A673 (cell line): Measurements from ENCODE around the gene SLC12A7. TPM values are rescaled to one million over a fixed set of nuclear protein-coding genes. Genes with fewer than 3 reads are reported as not detected.
A peak's percentile ranks its signal among the peaks of the same experiment; 100 is the strongest.

ENCODE experiments used
- BruUV-seq: library from RNA; stranded (reverse); fragments of 400-500 nt; replicated peaks from 2 replicates; lab custom pipeline; 2021; lab: Mats Ljungman, UMichigan
- CTCF ChIA-PET: fragments of 300-600 bp; sonication (Branson Sonifier 250); formaldehyde crosslinking; loops from one replicate; lab custom pipeline; 2022; ENCODE audit warnings: antibody characterized with exemption; lab: Charles Lee
- POLR2A ChIA-PET: fragments of 300-600 bp; sonication (Branson Sonifier 250); formaldehyde crosslinking; loops from one replicate; lab custom pipeline; 2022; ENCODE audit warnings: antibody characterized with exemption; ENCODE audit not compliant: low non-redundant PET; lab: Charles Lee
- DNase-seq: peaks from one replicate; pipeline ENCODE4 v3.0.0-alpha.2; 2015; ENCODE audit warnings: low spot score
- H3K27ac ChIP-seq: fragments of 200-600 bp; sonication (generic); 2 replicates; pipeline ENCODE4 v1.5.1; 2016; ENCODE audit warnings: mixed run types, low read depth, mild to moderate bottlenecking, mixed read lengths, antibody characterized with exemption, low read length; ENCODE audit not compliant: poor library complexity, severe bottlenecking
- H3K27me3 ChIP-seq: fragments of 200-600 bp; sonication (generic); replicated peaks from 2 replicates; pipeline ENCODE4 v1.6.1; 2017; ENCODE audit warnings: mixed run types, low read depth, mild to moderate bottlenecking, mixed read lengths, antibody characterized with exemption, low read length; ENCODE audit not compliant: insufficient read depth, poor library complexity
- H3K36me3 ChIP-seq: fragments of 200-600 bp; sonication (generic); 2 replicates; pipeline ENCODE4 v1.6.1; 2016; ENCODE audit warnings: mixed run types, mild to moderate bottlenecking, mixed read lengths, antibody characterized with exemption, low read length; ENCODE audit not compliant: insufficient read depth, poor library complexity, severe bottlenecking
- H3K4me1 ChIP-seq: fragments of 200-600 bp; sonication (generic); 2 replicates; pipeline ENCODE4 v1.6.1; 2017; ENCODE audit warnings: mixed run types, mild to moderate bottlenecking, mixed read lengths, antibody characterized with exemption, low read length; ENCODE audit not compliant: insufficient read depth, poor library complexity, severe bottlenecking
- H3K4me3 ChIP-seq: fragments of 200-600 bp; sonication (generic); 2 replicates; pipeline ENCODE4 v1.5.1; 2016; ENCODE audit warnings: low read depth, mixed run types, mild to moderate bottlenecking, mixed read lengths, low read length; ENCODE audit not compliant: poor library complexity, severe bottlenecking
- H3K9me3 ChIP-seq: fragments of 200-600 bp; sonication (generic); 2 replicates; pipeline ENCODE4 v1.6.1; 2016; ENCODE audit warnings: mixed run types, low read depth, mild to moderate bottlenecking, mixed read lengths, antibody characterized with exemption, low read length; ENCODE audit not compliant: poor library complexity, severe bottlenecking
- EZH2 ChIP-seq: fragments of 200-600 bp; sonication (generic); IDR thresholded peaks from 2 replicates; pipeline ENCODE4 v1.6.1; 2017; ENCODE audit warnings: borderline replicate concordance, low read depth, mild to moderate bottlenecking, mixed read lengths, antibody characterized with exemption, low read length; ENCODE audit not compliant: poor library complexity, severe bottlenecking
- intact Hi-C: fragments of 100-400 bp; cut with micrococcal nuclease; formaldehyde crosslinking; loops from one replicate; pipeline ENCODE4 v1.10.0; 2022; ENCODE audit not compliant: unreplicated experiment
- total RNA-seq: library from RNA; stranded (reverse); gene quantifications from 2 replicates; pipeline ENCODE4 v1.2.3, GENCODE V29; 2021
- TF ChIP-seq, protein P1 (sequence below): fragments of 300-800, 200-600 bp; sonication (generic); conservative IDR thresholded peaks from 2 replicates; pipeline ENCODE4 v1.5.1; 2017; ENCODE audit warnings: low read depth, mild to moderate bottlenecking, antibody characterized with exemption, low read length, moderate library complexity, mixed read lengths

Gene SLC12A7
- total RNA-seq, 1 experiment from 2014 or later: 45.2 TPM

GRCh38 chr5:1119312-1119831 is 7.5 kb upstream of the SLC12A7 start:
- POLR2A ChIA-PET: no interaction called here
- Histone ChIP-seq H3K9me3 (no peaks in the 10 kb centered on the region), H3K27ac (no peak overlapping the region)

DNA sequence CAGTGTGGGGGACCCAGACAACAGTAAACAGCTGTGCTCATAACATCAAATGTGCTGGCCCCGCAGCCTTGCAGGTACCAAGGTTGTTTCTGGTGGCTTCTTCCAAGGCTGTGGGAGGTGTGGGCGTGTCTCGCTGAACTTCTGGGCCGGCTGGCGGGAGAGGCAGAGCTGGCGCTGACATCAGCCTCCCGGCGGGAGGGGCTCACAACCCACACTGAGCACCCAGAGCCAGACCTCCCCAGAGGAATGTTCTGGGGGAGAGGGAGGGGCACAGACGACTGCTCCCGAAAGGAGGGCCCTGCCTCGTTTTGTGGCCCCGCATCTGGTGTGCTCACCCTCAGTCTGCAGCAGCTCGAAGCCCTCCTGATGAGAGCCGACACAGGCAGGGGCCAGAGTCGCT is 6.9 kb upstream of the SLC12A7 start:
- Histone ChIP-seq H3K4me3 (no peak overlapping the region), H3K27ac (no peak overlapping the region), H3K9me3 (no peaks in the 10 kb centered on the region), H3K27me3 (no peaks in the 10 kb centered on the region), H3K36me3 (no peaks in the 10 kb centered on the region), H3K4me1 (peaks cover 26% of the 10 kb centered on the region)
- intact Hi-C loops: no loop called here
- no TSS peak for BruUV-seq
- DNase-seq: peak; percentile 64
- ChIA-PET CTCF (interaction anchor here (0.6 to 1.1 kb wide), 2 partner anchors 56 kb away, joined by 4 to 14 read pairs; no protein-coding TSS in a partner anchor), POLR2A (no interaction called here)
- TF ChIP-seq EZH2: no peak
- TF ChIP-seq, protein P1, sequence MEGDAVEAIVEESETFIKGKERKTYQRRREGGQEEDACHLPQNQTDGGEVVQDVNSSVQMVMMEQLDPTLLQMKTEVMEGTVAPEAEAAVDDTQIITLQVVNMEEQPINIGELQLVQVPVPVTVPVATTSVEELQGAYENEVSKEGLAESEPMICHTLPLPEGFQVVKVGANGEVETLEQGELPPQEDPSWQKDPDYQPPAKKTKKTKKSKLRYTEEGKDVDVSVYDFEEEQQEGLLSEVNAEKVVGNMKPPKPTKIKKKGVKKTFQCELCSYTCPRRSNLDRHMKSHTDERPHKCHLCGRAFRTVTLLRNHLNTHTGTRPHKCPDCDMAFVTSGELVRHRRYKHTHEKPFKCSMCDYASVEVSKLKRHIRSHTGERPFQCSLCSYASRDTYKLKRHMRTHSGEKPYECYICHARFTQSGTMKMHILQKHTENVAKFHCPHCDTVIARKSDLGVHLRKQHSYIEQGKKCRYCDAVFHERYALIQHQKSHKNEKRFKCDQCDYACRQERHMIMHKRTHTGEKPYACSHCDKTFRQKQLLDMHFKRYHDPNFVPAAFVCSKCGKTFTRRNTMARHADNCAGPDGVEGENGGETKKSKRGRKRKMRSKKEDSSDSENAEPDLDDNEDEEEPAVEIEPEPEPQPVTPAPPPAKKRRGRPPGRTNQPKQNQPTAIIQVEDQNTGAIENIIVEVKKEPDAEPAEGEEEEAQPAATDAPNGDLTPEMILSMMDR: no peak

More at GRCh38 chr5:1119312-1119831, 7.5 kb upstream of the SLC12A7 start:
- Histone ChIP-seq H3K27me3 (no peaks in the 10 kb centered on the region), H3K36me3 (no peaks in the 10 kb centered on the region), H3K4me3 (no peak overlapping the region), H3K4me1 (peaks cover 26% of the 10 kb centered on the region)
- DNase-seq: no peak
- intact Hi-C loops: no loop called here
- CTCF ChIA-PET: interaction anchor here (0.6 kb wide), 1 partner anchor 55 kb away, joined by 14 read pairs; no protein-coding TSS in a partner anchor
- TF ChIP-seq, protein P1: no peak
- no peak for TF ChIP-seq EZH2
- no TSS peak for BruUV-seq

DNA sequence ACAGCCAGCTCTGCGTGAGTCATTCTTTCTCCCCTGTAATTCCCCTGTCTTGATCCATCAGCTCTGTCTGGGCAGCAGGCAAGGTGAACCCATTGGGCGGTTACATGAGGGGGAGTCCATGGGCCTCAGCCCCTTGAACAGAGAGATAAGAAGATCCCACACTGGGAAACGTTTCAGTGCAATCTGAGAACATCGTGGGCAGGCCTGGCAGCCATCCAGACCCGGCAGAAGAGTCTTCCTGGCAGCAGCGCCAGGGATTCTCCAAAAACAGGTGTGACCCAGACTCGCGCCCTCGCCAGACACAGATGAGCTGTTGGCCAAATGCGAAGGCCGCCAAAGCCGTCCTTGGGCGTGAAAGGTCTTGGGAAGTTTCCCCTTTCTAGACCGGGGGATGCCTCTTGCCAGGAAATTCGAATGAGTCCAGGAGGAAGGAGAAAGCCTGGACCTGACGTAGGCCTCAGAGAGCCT is 6.4 kb upstream of the SLC12A7 start:
- no TSS peak for BruUV-seq
- Histone ChIP-seq H3K4me1 (peaks cover 26% of the 10 kb centered on the region), H3K36me3 (no peaks in the 10 kb centered on the region), H3K27me3 (no peaks in the 10 kb centered on the region), H3K27ac (no peak overlapping the region), H3K4me3 (no peak overlapping the region), H3K9me3 (no peaks in the 10 kb centered on the region)
- ChIA-PET CTCF (interaction anchor here (1.1 kb wide), 1 partner anchor 56 kb away, joined by 4 read pairs; no protein-coding TSS in a partner anchor), POLR2A (no interaction called here)
- peak; percentile 51 for DNase-seq
- intact Hi-C loops: no loop called here
- TF ChIP-seq EZH2: no peak
- TF ChIP-seq, protein P1: no peak
